PC-9 (cell line): ENCODE measurements around the gene FCAMR.

Experiments
- CTCF ChIP-seq: fragments of 200-600 bp; sonication (generic); conservative IDR thresholded peaks from 2 replicates; pipeline ENCODE4 v1.6.1; 2017; ENCODE audit warnings: mixed run types, antibody characterized with exemption, mild to moderate bottlenecking, moderate library complexity
- EZH2 ChIP-seq: fragments of 200-600 bp; sonication (generic); IDR thresholded peaks from 2 replicates; pipeline ENCODE4 v1.8.0; 2017; ENCODE audit warnings: antibody characterized with exemption, low read depth

- TF ChIP-seq CTCF (no peak), EZH2 (no peak)
Measured at GRCh38 chr1:207006083-207006482, 35.8 kb upstream of the FCAMR start.
